GM10266 (cell line): ENCODE results near the gene EXOC3L2.

Source experiments
- DNase-seq: peaks from one replicate; pipeline ENCODE4 v3.0.0; 2012; ENCODE audit errors: extremely low spot score
- TF ChIP-seq, protein P1 (sequence below): IDR thresholded peaks from 2 replicates; pipeline ENCODE4 v1.5.1; 2012; ENCODE audit warnings: mild to moderate bottlenecking, low read depth; ENCODE audit not compliant: control insufficient read depth, insufficient read depth; ENCODE audit errors: missing control alignments

Gene EXOC3L2

DNA sequence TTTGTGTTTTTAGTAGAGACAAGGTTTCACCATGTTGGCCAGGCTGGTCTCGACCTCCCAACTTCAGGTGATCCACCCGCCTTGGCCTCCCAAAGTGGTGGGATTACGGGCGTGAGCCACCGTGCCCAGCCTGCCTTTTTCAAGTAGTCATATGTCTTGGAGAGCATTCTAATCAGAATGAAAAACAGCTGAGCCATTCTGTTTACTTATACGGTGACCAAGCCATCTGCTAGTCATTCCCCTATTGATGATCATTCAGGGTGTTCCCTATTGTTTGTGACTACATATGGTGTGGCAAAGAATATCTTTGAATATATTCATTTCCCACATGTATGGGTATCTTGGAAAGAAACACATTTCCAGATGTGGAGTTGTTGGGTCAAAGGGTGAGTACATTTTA, 49.4 kb downstream of the EXOC3L2 start:
- no peak for DNase-seq
- TF ChIP-seq, protein P1, sequence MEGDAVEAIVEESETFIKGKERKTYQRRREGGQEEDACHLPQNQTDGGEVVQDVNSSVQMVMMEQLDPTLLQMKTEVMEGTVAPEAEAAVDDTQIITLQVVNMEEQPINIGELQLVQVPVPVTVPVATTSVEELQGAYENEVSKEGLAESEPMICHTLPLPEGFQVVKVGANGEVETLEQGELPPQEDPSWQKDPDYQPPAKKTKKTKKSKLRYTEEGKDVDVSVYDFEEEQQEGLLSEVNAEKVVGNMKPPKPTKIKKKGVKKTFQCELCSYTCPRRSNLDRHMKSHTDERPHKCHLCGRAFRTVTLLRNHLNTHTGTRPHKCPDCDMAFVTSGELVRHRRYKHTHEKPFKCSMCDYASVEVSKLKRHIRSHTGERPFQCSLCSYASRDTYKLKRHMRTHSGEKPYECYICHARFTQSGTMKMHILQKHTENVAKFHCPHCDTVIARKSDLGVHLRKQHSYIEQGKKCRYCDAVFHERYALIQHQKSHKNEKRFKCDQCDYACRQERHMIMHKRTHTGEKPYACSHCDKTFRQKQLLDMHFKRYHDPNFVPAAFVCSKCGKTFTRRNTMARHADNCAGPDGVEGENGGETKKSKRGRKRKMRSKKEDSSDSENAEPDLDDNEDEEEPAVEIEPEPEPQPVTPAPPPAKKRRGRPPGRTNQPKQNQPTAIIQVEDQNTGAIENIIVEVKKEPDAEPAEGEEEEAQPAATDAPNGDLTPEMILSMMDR: no peak

DNA sequence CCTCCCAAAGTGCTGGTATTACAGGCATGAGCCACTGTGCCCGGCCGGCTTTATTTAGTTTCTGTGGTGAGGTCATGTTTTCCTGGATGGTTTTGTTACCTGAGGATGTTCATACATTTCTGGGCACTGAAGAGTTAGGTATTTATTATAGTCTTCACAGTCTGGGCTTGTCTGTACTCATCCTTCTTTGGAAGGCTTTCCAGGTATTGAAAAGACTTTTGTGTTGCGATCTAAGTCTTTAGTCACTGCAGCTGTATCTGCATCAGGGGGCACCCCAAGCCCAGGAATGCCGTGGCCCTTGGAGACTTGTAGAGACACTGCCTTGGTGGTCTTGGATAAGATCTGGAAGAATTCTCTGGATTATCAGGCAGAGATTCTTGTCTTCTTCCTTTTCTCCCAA, 53.8 kb downstream of the EXOC3L2 start:
- TF ChIP-seq, protein P1: no peak
- DNase-seq: no peak

DNA sequence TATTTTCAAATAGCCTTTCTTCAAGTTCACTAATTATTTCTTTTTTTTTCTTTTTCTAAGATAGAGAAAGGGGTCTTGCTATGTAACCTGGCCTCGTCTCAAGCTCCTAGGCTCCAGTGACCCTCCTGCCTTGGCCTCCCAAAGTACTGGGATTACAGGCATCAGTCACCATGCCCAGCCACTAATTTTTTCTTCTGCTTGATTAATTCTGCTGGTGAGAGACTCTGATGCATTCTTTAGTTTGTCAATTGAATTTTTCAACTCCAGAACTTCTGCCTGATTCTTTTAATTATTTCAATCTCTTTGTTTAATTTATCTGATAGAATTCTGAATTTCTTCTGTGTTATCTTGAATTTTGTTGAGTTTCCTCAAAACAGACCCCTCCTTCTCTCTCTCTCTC, 55.2 kb downstream of the EXOC3L2 start:
- no peak for DNase-seq
- TF ChIP-seq, protein P1: no peak

DNA sequence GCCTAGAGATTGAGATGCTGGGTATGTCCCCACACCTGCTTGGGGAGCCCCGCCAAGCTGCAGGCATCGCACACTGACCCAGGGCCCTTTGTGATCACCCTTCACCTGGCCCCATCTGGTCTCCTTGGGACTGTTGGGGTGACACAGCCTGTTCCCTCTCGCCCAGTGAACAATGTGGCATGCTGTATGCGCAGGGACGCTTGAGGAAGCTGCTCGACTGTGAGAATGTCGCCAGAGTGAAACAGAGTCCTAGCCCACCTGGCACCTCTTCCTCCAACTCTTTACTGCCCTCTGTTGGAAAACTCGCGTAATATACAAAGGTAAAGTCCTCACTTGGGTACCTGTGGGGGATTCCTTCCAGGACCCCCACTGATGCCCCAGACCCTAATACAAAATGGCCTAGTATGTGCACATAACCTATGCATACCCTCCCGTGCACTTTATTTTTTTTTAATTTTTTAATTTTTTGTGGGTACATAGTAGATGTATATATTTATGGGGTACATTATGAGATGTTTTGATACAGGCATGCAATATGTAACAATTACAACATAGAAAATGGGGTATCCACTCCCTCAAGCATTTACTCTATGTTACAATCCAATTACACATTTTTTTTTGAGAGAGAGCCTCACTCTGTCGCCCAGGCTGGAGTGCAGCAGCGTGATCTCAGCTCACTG, 57.6 kb downstream of the EXOC3L2 start:
- TF ChIP-seq, protein P1: peak; percentile 65

DNA sequence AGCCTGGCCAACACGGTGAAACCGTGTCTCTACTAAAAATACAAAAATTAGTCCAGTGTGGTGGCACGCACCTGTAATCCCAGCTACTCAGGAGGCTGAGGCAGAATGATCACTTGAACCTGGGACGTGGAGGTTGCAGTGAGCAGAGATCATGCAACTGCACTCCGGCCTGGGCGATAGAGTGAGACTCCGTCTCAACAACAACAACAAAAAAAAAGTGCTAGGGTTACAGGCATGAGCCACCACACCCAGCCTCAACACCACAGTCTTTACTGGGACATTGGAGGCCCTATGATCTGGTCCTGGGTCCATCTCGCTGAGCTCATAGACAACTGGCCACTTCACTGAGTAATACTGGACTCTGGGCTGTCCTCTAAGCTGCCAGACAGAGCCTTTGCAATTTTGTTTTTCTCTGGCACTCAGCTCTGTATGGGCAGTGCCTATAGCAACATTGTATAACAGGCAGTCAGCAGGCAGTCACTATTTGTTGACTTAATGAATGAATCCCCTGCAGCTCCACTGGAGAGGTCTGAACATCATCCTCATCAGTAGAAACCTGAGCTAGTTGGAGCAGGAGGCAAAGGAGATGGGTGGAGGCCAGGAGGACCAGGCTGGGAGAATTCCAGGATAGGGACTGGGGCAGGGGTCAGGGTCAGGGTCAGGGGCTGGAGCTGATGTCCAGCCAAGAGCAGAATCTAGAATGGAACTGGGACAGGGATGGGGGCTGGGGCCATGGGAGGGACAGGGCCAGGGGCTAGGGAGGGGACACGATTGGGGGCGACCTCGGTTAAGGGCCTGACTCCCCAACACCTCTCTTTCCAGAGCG, 58.5 kb downstream of the EXOC3L2 start:
- TF ChIP-seq, protein P1: no peak
- DNase-seq: no peak

More for the DNA sequence above, 57.6 kb downstream of the EXOC3L2 start:
- peak; percentile 71 for DNase-seq

DNA sequence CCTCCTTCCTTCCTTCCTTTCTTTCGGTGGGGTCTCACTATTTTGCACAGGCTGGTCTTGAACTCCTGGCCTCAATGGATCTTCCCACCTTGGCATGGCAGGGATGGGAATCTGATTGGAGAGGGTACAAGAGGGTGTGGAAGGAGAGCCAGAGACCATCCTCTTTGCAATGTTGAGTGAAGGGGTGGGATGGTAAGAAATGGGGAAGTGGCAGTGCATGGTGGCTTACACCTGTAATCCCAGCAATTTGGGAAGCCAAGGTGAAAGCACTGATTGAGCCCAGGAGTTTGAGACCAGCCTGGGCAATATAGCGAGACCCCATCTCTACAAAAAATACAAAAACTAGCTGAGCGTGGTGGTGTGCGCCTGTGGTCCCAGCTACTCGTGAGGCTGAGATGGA, 61.1 kb downstream of the EXOC3L2 start:
- no peak for DNase-seq
- TF ChIP-seq, protein P1: no peak

DNA sequence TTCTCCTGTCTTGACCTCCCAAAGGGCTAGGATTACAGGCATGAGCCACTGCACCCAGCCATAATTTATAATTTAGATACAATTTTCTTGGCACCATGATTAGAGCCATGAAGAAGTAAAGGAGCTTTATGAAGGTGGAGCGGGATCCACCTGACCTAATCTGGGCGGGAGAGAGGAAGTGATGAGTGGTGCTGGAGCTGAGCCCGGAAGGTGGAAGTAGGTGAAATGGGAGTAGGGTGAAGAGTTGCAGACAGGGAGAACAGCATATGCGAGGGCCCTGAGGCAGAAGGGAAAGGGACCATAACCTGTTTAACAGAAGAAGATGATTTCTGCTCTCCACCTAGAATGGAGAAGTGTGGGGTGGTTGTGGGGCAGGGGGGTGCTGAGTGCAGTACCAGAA, 62.4 kb downstream of the EXOC3L2 start:
- TF ChIP-seq, protein P1: no peak
- no peak for DNase-seq
